HCT116 (cell line): Measurements from ENCODE around the gene FAM193B. TPM values are rescaled to one million over a fixed set of nuclear protein-coding genes. Genes with fewer than 3 reads are reported as not detected.
"Not testable (repeated sequence)": the region's sequence is repeated elsewhere in the genome, so short reads cannot be mapped to it uniquely, and the experiment has no call there.

ENCODE experiments used
- ATAC-seq: fragments of 200-7000 bp; cut with Tn5 transposase; 2 replicates; pipeline ENCODE4 v1.9.1; 2020; ENCODE audit warnings: mild to moderate bottlenecking, moderate library complexity
- BruUV-seq: library from RNA; stranded (reverse); fragments of 400-500 nt; replicated peaks from 2 replicates; lab custom pipeline; 2021; lab: Mats Ljungman, UMichigan
- CTCF ChIA-PET: fragments of 300-600 bp; sonication (Branson Sonifier 250); formaldehyde crosslinking; loops from one replicate; lab custom pipeline; 2021; ENCODE audit warnings: antibody characterized with exemption; lab: Charles Lee
- POLR2A ChIA-PET: fragments of 300-600, 350-600 bp; sonication (Branson Sonifier 250); formaldehyde crosslinking; loops from one replicate; lab custom pipeline; 2021; ENCODE audit warnings: antibody characterized with exemption; lab: Charles Lee
- RAD21 ChIA-PET, 2 experiments: fragments of 300-600 bp; sonication (Branson Sonifier 250); formaldehyde crosslinking; loops; one replicate each; lab custom pipeline; 2023; ENCODE audit warnings: low total read pairs in 2 of 2; ENCODE audit not compliant: uncharacterized antibody in 2 of 2, unreplicated experiment in 2 of 2, low non-redundant PET in 1 of 2; lab: Charles Lee
- DNase-seq: peaks from one replicate; pipeline ENCODE4 v3.0.0-alpha.2; 2010; ENCODE audit warnings: low read depth, low spot score
- H2AFZ ChIP-seq: fragments of 200-600 bp; shearing (Covaris generic), sonication (generic); 2 replicates; pipeline ENCODE4 v1.6.1; 2017; ENCODE audit warnings: low read depth, mixed run types, mixed read lengths, antibody characterized with exemption, low read length; ENCODE audit not compliant: poor library complexity, severe bottlenecking
- H3K27ac ChIP-seq: 2 replicates; pipeline ENCODE4 v1.5.1; 2012; ENCODE audit warnings: low read depth, low read length
- H3K27me3 ChIP-seq: fragments of 200-600 bp; sonication (generic); 2 replicates; pipeline ENCODE4 v1.6.1; 2016; ENCODE audit warnings: mixed run types, low read length, mixed read lengths; ENCODE audit not compliant: insufficient read depth
- H3K36me3 ChIP-seq, 2 experiments: fragments of 200-500 bp in 1 of 2; fragments of 200-600 bp in 1 of 2; sonication (Bioruptor generic) in 1 of 2; sonication (generic) in 1 of 2; 2 replicates each; pipeline versions ENCODE4 v1.5.1 to v1.6.1; 2014 to 2016; ENCODE audit warnings: low read length in 2 of 2, inconsistent platforms in 1 of 2, mixed read lengths in 1 of 2, mixed run types in 1 of 2; ENCODE audit not compliant: insufficient read depth in 2 of 2, control insufficient read depth in 1 of 2
- H3K4me1 ChIP-seq, 2 experiments: fragments of 200-600 bp in 1 of 2; sonication (generic) in 1 of 2; 2 replicates each; pipeline versions ENCODE4 v1.5.1 to v1.6.1; 2012 to 2017; ENCODE audit warnings: low read length in 2 of 2, inconsistent platforms in 1 of 2, mild to moderate bottlenecking in 1 of 2, mixed read lengths in 1 of 2, mixed run types in 1 of 2, moderate library complexity in 1 of 2; ENCODE audit not compliant: insufficient read depth in 2 of 2, control insufficient read depth in 1 of 2
- H3K4me2 ChIP-seq: fragments of 200-600 bp; sonication (generic); 2 replicates; pipeline ENCODE4 v1.6.1; 2017; ENCODE audit warnings: mixed run types, low read length, mixed read lengths
- H3K4me3 ChIP-seq, 2 experiments: fragments of 200-600 bp in 1 of 2; sonication (generic) in 1 of 2; replicated peaks in 1 of 2; 2 replicates each; pipeline ENCODE4 v1.5.1; 2011 to 2016; ENCODE audit warnings: low read length in 2 of 2, control low read depth in 1 of 2, low read depth in 1 of 2, mild to moderate bottlenecking in 1 of 2, mixed read lengths in 1 of 2, mixed run types in 1 of 2
- H3K79me2 ChIP-seq: fragments of 200-600 bp; sonication (generic); 2 replicates; pipeline ENCODE4 v1.6.1; 2017; ENCODE audit warnings: mild to moderate bottlenecking, mixed run types, low read length, moderate library complexity, mixed read lengths; ENCODE audit not compliant: insufficient read depth
- H3K9ac ChIP-seq: fragments of 200-600 bp; sonication (generic); 2 replicates; pipeline ENCODE4 v1.6.1; 2016; ENCODE audit warnings: low read length, mixed read lengths
- H3K9me2 ChIP-seq: fragments of 200-600 bp; sonication (generic), shearing (Covaris generic); 2 replicates; pipeline ENCODE4 v1.6.1; 2017; ENCODE audit warnings: mixed run types, mild to moderate bottlenecking, moderate library complexity; ENCODE audit not compliant: insufficient read depth
- H3K9me3 ChIP-seq, 2 experiments: fragments of 200-500 bp in 1 of 2; fragments of 200-600 bp in 1 of 2; sonication (Bioruptor generic) in 1 of 2; sonication (generic) in 1 of 2; 2 replicates each; pipeline ENCODE4 v1.6.1; 2014 to 2017; ENCODE audit warnings: low read length in 2 of 2, mixed read lengths in 2 of 2, inconsistent platforms in 1 of 2, low read depth in 1 of 2, mild to moderate bottlenecking in 1 of 2, mixed run types in 1 of 2, moderate library complexity in 1 of 2; ENCODE audit not compliant: control insufficient read depth in 1 of 2, insufficient read depth in 1 of 2
- H4K20me1 ChIP-seq: fragments of 200-600 bp; sonication (generic), shearing (Covaris generic); 2 replicates; pipeline ENCODE4 v1.6.1; 2017; ENCODE audit warnings: mixed run types, mild to moderate bottlenecking, moderate library complexity; ENCODE audit not compliant: insufficient read depth
- ATF3 ChIP-seq: IDR thresholded peaks from 2 replicates; pipeline ENCODE4 v1.6.1; 2012
- CBX3 ChIP-seq: IDR thresholded peaks from 2 replicates; pipeline ENCODE4 v1.6.1; 2012; ENCODE audit warnings: low read depth
- CEBPB ChIP-seq: IDR thresholded peaks from 2 replicates; pipeline ENCODE4 v1.6.1; 2012; ENCODE audit warnings: low read depth
- CTCF ChIP-seq, 3 experiments: fragments of 200-600 bp in 1 of 3; sonication (generic) in 1 of 3; IDR thresholded peaks in 2 of 3; conservative IDR thresholded peaks in 1 of 3; 2 replicates each; pipeline ENCODE4 v1.5.1; 2012 to 2017; ENCODE audit warnings: low read depth in 2 of 3, low read length in 2 of 3, antibody characterized with exemption in 1 of 3, borderline replicate concordance in 1 of 3, control low read depth in 1 of 3, mild to moderate bottlenecking in 1 of 3, mixed read lengths in 1 of 3, mixed run types in 1 of 3, moderate library complexity in 1 of 3; ENCODE audit not compliant: insufficient read depth in 1 of 3
- FOSL1 ChIP-seq: IDR thresholded peaks from 2 replicates; pipeline ENCODE4 v1.6.1; 2012; ENCODE audit warnings: low read depth
- MAX ChIP-seq: IDR thresholded peaks from 2 replicates; pipeline ENCODE4 v1.6.1; 2012
- POLR2A ChIP-seq: IDR thresholded peaks from 2 replicates; pipeline ENCODE4 v1.7.0; 2011; ENCODE audit warnings: borderline replicate concordance; ENCODE audit not compliant: insufficient read depth, insufficient read length; ENCODE audit errors: extremely low read depth
- POLR2AphosphoS5 ChIP-seq: IDR thresholded peaks from 2 replicates; pipeline ENCODE4 v1.6.1; 2011; ENCODE audit warnings: mild to moderate bottlenecking, low read depth, low read length, moderate library complexity
- SP1 ChIP-seq: IDR thresholded peaks from 2 replicates; pipeline ENCODE4 v1.6.1; 2012; ENCODE audit warnings: low read depth
- TCF7L2 ChIP-seq: IDR thresholded peaks from 2 replicates; pipeline ENCODE4 v1.7.0; 2011; ENCODE audit warnings: borderline replicate concordance, inconsistent platforms; ENCODE audit not compliant: insufficient read depth, insufficient read length; ENCODE audit errors: extremely low read depth
- ZFX ChIP-seq: fragments of 450-650 bp; IDR thresholded peaks from 2 replicates; pipeline ENCODE4 v1.6.1; 2017
- intact Hi-C: fragments of 100-400 bp; cut with micrococcal nuclease; formaldehyde crosslinking; loops from 2 replicates; pipeline ENCODE4 v1.10.0; 2022
- total RNA-seq: library from RNA; stranded (reverse); gene quantifications from one replicate; pipeline ENCODE4 v1.2.1, GENCODE V29; 2021; ENCODE audit not compliant: unreplicated experiment

Gene FAM193B
- total RNA-seq, 1 experiment from 2014 or later = 54.0 TPM

- no peak for TF ChIP-seq TCF7L2
- TF ChIP-seq ZFX = no peak
- no peak for TF ChIP-seq POLR2A
- no peak for TF ChIP-seq POLR2AphosphoS5
Observed at GRCh38 chr5:177487144-177487543, 67.2 kb downstream of the FAM193B start (continued).

DNA sequence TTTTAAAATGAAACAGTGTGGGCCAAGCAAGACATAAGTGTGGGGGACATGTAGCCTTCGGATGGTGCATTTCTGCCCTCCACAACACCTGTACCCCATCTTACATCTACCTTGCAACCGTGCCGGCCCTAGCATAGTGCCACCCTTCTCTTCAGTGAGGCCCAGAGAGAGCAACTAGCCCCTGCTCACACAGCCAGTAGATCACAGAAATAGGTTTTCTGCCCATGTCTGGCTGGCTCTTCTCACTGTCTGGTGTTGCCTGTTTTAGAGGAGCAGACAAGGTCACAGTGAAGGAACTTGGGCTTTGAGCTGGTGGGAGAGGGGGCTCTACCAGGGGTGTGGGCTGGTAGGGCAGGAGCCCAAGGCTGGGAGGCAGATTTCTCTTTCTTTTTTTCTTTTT is 68.1 kb downstream of the FAM193B start:
- BruUV-seq = no TSS peak
- Histone ChIP-seq H3K27ac (no peak overlapping the region), H3K36me3 (peaks cover 16 to 39% of the 10 kb centered on the region in 2 experiments; a peak in 3 of 4 replicates), H3K9ac (no peak overlapping the region), H4K20me1 (peaks cover 4% of the 10 kb centered on the region; the same call in 1 of the 2 replicates), H3K4me3 (no peak overlapping the region), H2AFZ (no peak overlapping the region), H3K27me3 (no peaks in the 10 kb centered on the region), H3K79me2 (peaks cover 20% of the 10 kb centered on the region; the same call in 1 of the 2 replicates), H3K9me2 (no peaks in the 10 kb centered on the region), H3K9me3 (no peaks in the 10 kb centered on the region), H3K4me2 (no peak overlapping the region), H3K4me1 (peaks cover 0 to 5% of the 10 kb centered on the region in 2 experiments; a peak in 2 of 4 replicates)
- ChIA-PET POLR2A (interaction anchor here (0.9 to 2.1 kb wide), 2 partner anchors 8 to 9 kb away, joined by 5 to 9 read pairs; no protein-coding TSS in a partner anchor), RAD21 (no interaction called here), CTCF (no interaction called here)
- TF ChIP-seq SP1 (no peak), FOSL1 (no peak), CEBPB (no peak), CTCF (IDR thresholded peaks at IDR 0.05 in 2 of 3, conservative IDR thresholded peaks at IDR 0.05 in 1 of 3; ENCODE audit: borderline replicate concordance in 1 of 3, insufficient read depth in 1 of 3, low read depth in 2 of 3, low read length in 2 of 3) (no peak), ATF3 (no peak), MAX (no peak), TCF7L2 (no peak), CBX3 (no peak)
- DNase-seq (no peak), ATAC-seq (no peak)
- intact Hi-C loops = no loop called here

- Histone ChIP-seq H3K79me2 (peaks cover 15% of the 10 kb centered on the region; the same call in 1 of the 2 replicates), H3K36me3 (peaks cover 16 to 34% of the 10 kb centered on the region in 2 experiments; a peak in 3 of 4 replicates)
- DNase-seq, H3K4me1 ChIP-seq, H3K27ac ChIP-seq, H3K9me2 ChIP-seq, H3K27me3 ChIP-seq, intact Hi-C loops, H3K4me2 ChIP-seq, BruUV-seq, RAD21 ChIA-PET, H3K9ac ChIP-seq, CTCF ChIA-PET, H2AFZ ChIP-seq, H4K20me1 ChIP-seq, H3K9me3 ChIP-seq, H3K4me3 ChIP-seq, ATAC-seq: not testable (repeated sequence)
- POLR2A ChIA-PET = interaction anchor here (2.1 kb wide), 1 partner anchor 9 kb away, joined by 9 read pairs; no protein-coding TSS in a partner anchor
Observed at GRCh38 chr5:177485753-177486152, 68.6 kb downstream of the FAM193B start.
